H1 (cell line): ENCODE measurements around the gene NOLC1. TPM values are rescaled to one million over a fixed set of nuclear protein-coding genes. Genes with fewer than 3 reads are reported as not detected.

Source experiments
- CTCF ChIA-PET: fragments of 300-600 bp; sonication (Branson Sonifier 250); formaldehyde crosslinking; loops from one replicate; lab custom pipeline; 2021; ENCODE audit not compliant: partially characterized antibody; lab: Charles Lee
- POLR2A ChIA-PET: fragments of 300-600 bp; sonication (Branson Sonifier 250); formaldehyde crosslinking; loops from one replicate; lab custom pipeline; 2021; ENCODE audit warnings: inconsistent platforms; ENCODE audit not compliant: partially characterized antibody; lab: Charles Lee
- DNase-seq, 2 experiments: peaks; one replicate each; pipeline versions ENCODE4 v3.0.0 to v3.0.0-alpha.2; 2010 to 2022; ENCODE audit warnings: low spot score in 2 of 2, low read depth in 1 of 2, mixed read lengths in 1 of 2
- FAIRE-seq: peaks from 2 replicates; lab custom pipeline; 2011; peaks lifted over from hg19 to GRCh38; lab: Jason Lieb, UNC
- H2AFZ ChIP-seq: 2 replicates; pipeline ENCODE4 v1.8.1; 2012; ENCODE audit warnings: low read length, inconsistent platforms
- H2AK5ac ChIP-seq: 2 replicates; pipeline ENCODE4 v1.6.1; 2013; ENCODE audit warnings: low read depth, low read length
- H2BK120ac ChIP-seq: replicated peaks from 2 replicates; pipeline ENCODE3; 2013; ENCODE audit warnings: low read depth, low read length, inconsistent platforms
- H2BK12ac ChIP-seq: 2 replicates; pipeline ENCODE4 v1.6.1; 2013; ENCODE audit warnings: low read depth, low read length
- H2BK15ac ChIP-seq: 2 replicates; pipeline ENCODE4 v1.6.1; 2013; ENCODE audit warnings: low read length
- H2BK20ac ChIP-seq: 2 replicates; pipeline ENCODE4 v1.6.1; 2013; ENCODE audit warnings: low read length
- H2BK5ac ChIP-seq: 2 replicates; pipeline ENCODE4 v1.6.1; 2013; ENCODE audit warnings: low read depth, low read length
- H3K14ac ChIP-seq: 2 replicates; pipeline ENCODE4 v1.6.1; 2013; ENCODE audit warnings: inconsistent platforms; ENCODE audit not compliant: insufficient read length
- H3K18ac ChIP-seq: 2 replicates; pipeline ENCODE4 v1.6.1; 2013; ENCODE audit warnings: low read length; ENCODE audit errors: extremely low read depth
- H3K23ac ChIP-seq: 2 replicates; pipeline ENCODE4 v1.6.1; 2013; ENCODE audit warnings: inconsistent platforms; ENCODE audit not compliant: insufficient read length
- H3K23me2 ChIP-seq: 2 replicates; pipeline ENCODE4 v1.6.1; 2013; ENCODE audit warnings: low read depth, low read length
- H3K27ac ChIP-seq: 2 replicates; pipeline ENCODE4 v1.6.1; 2011; ENCODE audit warnings: low read depth, low read length, inconsistent platforms
- H3K27me3 ChIP-seq, 4 experiments: replicated peaks in 1 of 4; 1 replicate in 1 of 4; 2 replicates in 3 of 4; pipeline versions ENCODE4 v1.6.1 to v1.8.1; 2011 to 2013; ENCODE audit warnings: low read length in 3 of 4, mild to moderate bottlenecking in 3 of 4, inconsistent platforms in 2 of 4, mixed read lengths in 2 of 4, moderate library complexity in 1 of 4; ENCODE audit not compliant: control insufficient read depth in 3 of 4, insufficient read depth in 3 of 4; ENCODE audit errors: extremely low read depth in 1 of 4
- H3K36me3 ChIP-seq, 4 experiments: 2 replicates each; pipeline versions ENCODE4 v1.6.1 to v1.8.1; 2011 to 2013; ENCODE audit warnings: mild to moderate bottlenecking in 4 of 4, low read length in 3 of 4, moderate library complexity in 2 of 4, control low read depth in 1 of 4, inconsistent platforms in 1 of 4; ENCODE audit not compliant: insufficient read depth in 4 of 4, control insufficient read depth in 2 of 4
- H3K4ac ChIP-seq: replicated peaks from 2 replicates; pipeline ENCODE3; 2013; ENCODE audit warnings: low read length, low read depth, mixed read lengths, inconsistent platforms; ENCODE audit not compliant: insufficient read length
- H3K4me1 ChIP-seq, 4 experiments: replicated peaks in 1 of 4; 1 replicate in 1 of 4; 2 replicates in 3 of 4; pipeline versions ENCODE4 v1.6.1 to v1.8.1; 2011 to 2013; ENCODE audit warnings: low read length in 3 of 4, inconsistent platforms in 2 of 4, mixed read lengths in 1 of 4; ENCODE audit not compliant: insufficient read depth in 4 of 4, control insufficient read depth in 3 of 4
- H3K4me2 ChIP-seq, 2 experiments: 2 replicates each; pipeline versions ENCODE4 v1.6.1 to v1.8.1; 2011 to 2013; ENCODE audit warnings: low read depth in 2 of 2, low read length in 2 of 2, control low read depth in 1 of 2, inconsistent platforms in 1 of 2, mild to moderate bottlenecking in 1 of 2; ENCODE audit not compliant: insufficient read depth in 1 of 2
- H3K4me3 ChIP-seq, 4 experiments: fragments of 200-600, 300-600 bp in 1 of 4; sonication (generic), shearing (Covaris generic), sonication (Bioruptor Twin) in 1 of 4; 2 replicates each; pipeline versions ENCODE4 v1.5.1 to v1.8.1; 2011 to 2016; ENCODE audit warnings: low read length in 4 of 4, low read depth in 3 of 4, control low read depth in 2 of 4, inconsistent platforms in 2 of 4, mild to moderate bottlenecking in 2 of 4, mixed read lengths in 1 of 4, moderate library complexity in 1 of 4; ENCODE audit not compliant: insufficient read depth in 2 of 4; ENCODE audit errors: extremely low read depth in 1 of 4
- H3K56ac ChIP-seq: replicated peaks from 2 replicates; pipeline ENCODE3; 2013; ENCODE audit warnings: low read depth, mild to moderate bottlenecking, mixed read lengths, low read length, inconsistent platforms; ENCODE audit not compliant: insufficient read length
- H3K79me1 ChIP-seq: 2 replicates; pipeline ENCODE4 v1.6.1; 2013; ENCODE audit warnings: low read depth, low read length, control low read depth
- H3K79me2 ChIP-seq, 2 experiments: 2 replicates each; pipeline versions ENCODE4 v1.6.1 to v1.8.1; 2012 to 2013; ENCODE audit warnings: low read length in 2 of 2, mild to moderate bottlenecking in 2 of 2, inconsistent platforms in 1 of 2; ENCODE audit not compliant: insufficient read depth in 2 of 2, control insufficient read depth in 1 of 2
- H3K9ac ChIP-seq, 4 experiments: replicated peaks in 1 of 4; 1 replicate in 1 of 4; 2 replicates in 3 of 4; pipeline versions ENCODE4 v1.6.1 to v1.8.1; 2011 to 2013; ENCODE audit warnings: low read depth in 3 of 4, low read length in 3 of 4, control low read depth in 2 of 4, mild to moderate bottlenecking in 2 of 4, moderate library complexity in 2 of 4, inconsistent platforms in 1 of 4; ENCODE audit errors: extremely low read depth in 1 of 4
- H3K9me3 ChIP-seq, 2 experiments: 2 replicates each; pipeline versions ENCODE4 v1.6.1 to v1.8.1; 2012 to 2013; ENCODE audit warnings: mild to moderate bottlenecking in 2 of 2, moderate library complexity in 2 of 2, control low read depth in 1 of 2, inconsistent platforms in 1 of 2, low read depth in 1 of 2, low read length in 1 of 2, mixed read lengths in 1 of 2; ENCODE audit not compliant: insufficient read depth in 2 of 2
- H4K20me1 ChIP-seq, 2 experiments: replicated peaks in 1 of 2; 2 replicates each; pipeline versions ENCODE3 to v1.8.1; 2011 to 2013; ENCODE audit warnings: inconsistent platforms in 2 of 2, low read length in 2 of 2, mild to moderate bottlenecking in 1 of 2; ENCODE audit not compliant: insufficient read depth in 2 of 2, control insufficient read depth in 1 of 2
- H4K5ac ChIP-seq: 2 replicates; pipeline ENCODE4 v1.6.1; 2013; ENCODE audit warnings: low read length, low read depth, mixed read lengths, inconsistent platforms; ENCODE audit not compliant: insufficient read length
- H4K8ac ChIP-seq: 2 replicates; pipeline ENCODE4 v1.8.0; 2013; ENCODE audit warnings: mild to moderate bottlenecking, moderate library complexity, low read length, inconsistent platforms; ENCODE audit not compliant: insufficient read depth; ENCODE audit errors: extremely low read depth
- H4K91ac ChIP-seq: replicated peaks from 2 replicates; pipeline ENCODE3; 2013; ENCODE audit warnings: low read length, mixed read lengths, inconsistent platforms; ENCODE audit not compliant: insufficient read length
- BCL11A ChIP-seq, 2 experiments: IDR thresholded peaks; one replicate each; pipeline ENCODE4 v1.6.1; 2011; ENCODE audit warnings: low read depth in 2 of 2, low read length in 2 of 2, mild to moderate bottlenecking in 2 of 2
- CBX5 ChIP-seq: fragments of 300-800, 300-1000 bp; sonication (generic); IDR thresholded peaks from 2 replicates; pipeline ENCODE4 v1.7.1; 2016; ENCODE audit warnings: antibody characterized with exemption, low read length, low read depth
- CBX8 ChIP-seq: fragments of 300-800, 300-1000 bp; sonication (generic); IDR thresholded peaks from 2 replicates; pipeline ENCODE4 v1.7.1; 2016; ENCODE audit warnings: low read depth, low read length, borderline replicate concordance
- CHD2 ChIP-seq: IDR thresholded peaks from 2 replicates; pipeline ENCODE4 v1.6.1; 2012; ENCODE audit warnings: low read length, improper control_type of control experiment
- CTBP2 ChIP-seq: IDR thresholded peaks from 2 replicates; pipeline ENCODE4 v1.7.0; 2011; ENCODE audit warnings: borderline replicate concordance, mild to moderate bottlenecking, moderate library complexity, mixed read lengths, low read length; ENCODE audit not compliant: insufficient read depth, insufficient read length
- EZH2 ChIP-seq: fragments of 200-600 bp; sonication (generic); IDR thresholded peaks from 2 replicates; pipeline ENCODE4 v1.7.1; 2012; ENCODE audit warnings: low read depth, mild to moderate bottlenecking, moderate library complexity, low read length, inconsistent platforms; ENCODE audit not compliant: severe bottlenecking
- GTF2F1 ChIP-seq: IDR thresholded peaks from 2 replicates; pipeline ENCODE4 v1.6.1; 2012; ENCODE audit warnings: low read depth, low read length, improper control_type of control experiment, borderline replicate concordance
- KDM4A ChIP-seq: IDR thresholded peaks from one replicate; pipeline ENCODE4 v1.7.1; 2012; ENCODE audit warnings: low read depth, mild to moderate bottlenecking, moderate library complexity, low read length, inconsistent platforms; ENCODE audit not compliant: severe bottlenecking
- SIN3A ChIP-seq, 2 experiments: IDR thresholded peaks in 1 of 2; conservative IDR thresholded peaks in 1 of 2; 2 replicates each; pipeline ENCODE4 v1.6.1; 2011 to 2012; ENCODE audit warnings: low read length in 2 of 2, improper control_type of control experiment in 1 of 2, low read depth in 1 of 2, mild to moderate bottlenecking in 1 of 2
- SIX5 ChIP-seq: IDR thresholded peaks from 2 replicates; pipeline ENCODE4 v1.6.1; 2011; ENCODE audit warnings: mild to moderate bottlenecking, low read depth, low read length
- SP4 ChIP-seq: IDR thresholded peaks from 2 replicates; pipeline ENCODE4 v1.6.1; 2012; ENCODE audit warnings: low read length, inconsistent platforms
- whole genome bisulfite sequencing, 2 experiments: shearing (Covaris generic) in 1 of 2; methylation state at CpG; one replicate each; pipeline versions ENCODE4 v1.1.6 to v1.1.7; 2013 to 2015; ENCODE audit warnings: low lambda C conversion rate in 2 of 2, mixed read lengths in 2 of 2, inconsistent platforms in 1 of 2, low coverage in 1 of 2, missing lambda C conversion rate in 1 of 2; ENCODE audit not compliant: insufficient replicate concordance in 2 of 2, insufficient coverage in 1 of 2, insufficient read length in 1 of 2; ENCODE audit errors: extremely low coverage in 1 of 2, missing lambda C conversion rate in 1 of 2; 5-methylcytosine and 5-hydroxymethylcytosine counted together
- polyA plus RNA-seq, 7 experiments: library from polyadenylated mRNA; depleted of rRNA in 3 of 7; stranded (reverse) in 5 of 7; unstranded in 2 of 7; fragments of >200 nt in 5 of 7; fragments of 200-250 nt in 2 of 7; gene quantifications; 1 replicate in 5 of 7; 2 replicates in 1 of 7; 4 replicates in 1 of 7; pipeline versions ENCODE4 v1.2.1 to v1.2.3, GENCODE V29; 2011 to 2013; ENCODE audit warnings: missing spikeins in 2 of 7, mixed read lengths in 2 of 7
- total RNA-seq: library from RNA; stranded (reverse); fragmentation: NEBNext Ultra II Directional; extraction: Animal tissue kit (Norgen Biotek cat#: 25700); gene quantifications from 2 replicates; pipeline ENCODE4 v1.2.1, GENCODE V29; 2021

Gene NOLC1
- total and polyA plus RNA-seq, 2 of the 8 experiments (the other 6 are each of a cell fraction or from before 2014, with no cell fraction given): 86.3 to 191 TPM

DNA sequence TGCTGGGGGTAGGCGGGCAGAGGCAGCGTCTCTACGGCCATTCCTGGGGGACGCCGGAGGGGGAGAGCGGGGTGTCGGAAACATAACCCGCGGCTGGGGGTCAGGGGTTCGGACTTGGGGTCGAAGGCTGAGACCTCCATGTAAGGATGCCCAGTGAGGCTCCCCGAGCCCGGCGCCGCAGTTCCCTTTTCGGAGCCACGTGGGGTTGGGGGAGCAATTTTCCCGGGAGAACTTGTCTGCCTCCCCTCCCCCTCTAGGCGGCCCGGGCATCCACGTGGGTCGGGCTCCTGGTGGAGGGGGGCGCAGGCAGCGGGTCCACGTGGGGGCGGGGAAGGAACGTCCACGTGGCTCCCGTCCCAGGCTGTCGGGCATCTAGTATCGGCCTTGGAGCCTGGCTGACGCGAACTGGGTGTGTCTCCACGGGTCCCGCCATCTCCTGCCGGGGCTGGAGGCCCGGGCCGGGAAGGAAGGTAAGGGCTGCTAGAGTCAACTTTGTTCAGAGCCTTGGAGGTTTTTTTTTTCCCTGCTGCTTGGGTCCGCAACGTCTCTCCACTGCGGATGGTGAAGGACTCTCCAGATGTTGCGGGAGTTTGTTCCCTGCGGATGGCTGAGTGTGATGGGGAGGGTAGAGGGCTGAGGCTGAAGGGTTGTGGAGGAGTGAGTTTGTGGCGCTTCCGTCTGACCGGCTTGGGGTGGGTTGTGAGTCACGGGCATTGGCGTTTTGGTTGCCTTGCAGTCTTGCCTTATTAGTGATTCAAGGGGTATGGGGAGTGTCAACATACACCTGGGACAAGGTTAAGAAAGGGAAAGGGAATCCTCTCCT, 18.6 kb upstream of the NOLC1 start:
- ChIA-PET CTCF (no interaction called here), POLR2A (interaction anchor here (1.4 to 20.0 kb wide), 4 partner anchors 11 to 66 kb away, joined by 3 to 408 read pairs (median 12); partner anchors contain the start of gene NOLC1)
- FAIRE-seq: no peak
- H3K9ac ChIP-seq: peak overlapping the region; percentile 97 to 98 (median 98)
- peak overlapping the region; percentile 98 for H3K18ac ChIP-seq
- peaks cover 39 to 57% of the 10 kb centered on the region in 2 experiments for H3K79me2 ChIP-seq
- no peak overlapping the region for H2BK20ac ChIP-seq
- H3K4me3 ChIP-seq: peak overlapping the region; percentile 75 to 95 (median 86)
- peak overlapping the region; percentile 88; the same call in 1 of the 2 replicates for H2AK5ac ChIP-seq
- WGBS, 2 experiments: 2% methylated on average over 32 of the region's 48 CpGs; no CpG with 5 or more reads in 1 of the 2 experiments
- H3K36me3 ChIP-seq: peaks cover 9 to 14% (median 11%) of the 10 kb centered on the region in 4 experiments
- H2BK15ac ChIP-seq: no peak overlapping the region
- H3K56ac ChIP-seq: peak overlapping the region; percentile 92
- H3K27me3 ChIP-seq: no peaks in the 10 kb centered on the region
- no peak overlapping the region for H3K23ac ChIP-seq
- H3K4ac ChIP-seq: peak overlapping the region; percentile 85
- H2AFZ ChIP-seq: no peak overlapping the region
- DNase-seq: peak in 1 of 2 experiments; percentile 74
- peak overlapping the region; percentile 76 for H4K91ac ChIP-seq
- H3K9me3 ChIP-seq: no peaks in the 10 kb centered on the region
- peak overlapping the region; percentile 92 for H3K27ac ChIP-seq
- H4K20me1 ChIP-seq: peaks cover 24 to 29% of the 10 kb centered on the region in 2 experiments
- peaks cover 11% of the 10 kb centered on the region for H3K79me1 ChIP-seq
- peak overlapping the region; percentile 31 for H2BK120ac ChIP-seq
- H4K8ac ChIP-seq: peak overlapping the region; percentile 99
- H4K5ac ChIP-seq: peak overlapping the region; percentile 79
- peaks cover 0 to 12% (median 3%) of the 10 kb centered on the region in 4 experiments; a peak in 4 of 7 replicates for H3K4me1 ChIP-seq
- H3K4me2 ChIP-seq: peak overlapping the region; percentile 90 to 94
- peak overlapping the region; percentile 33 for H3K14ac ChIP-seq
- peak overlapping the region; percentile 77 for H2BK12ac ChIP-seq
- peak overlapping the region; percentile 92 for H2BK5ac ChIP-seq
- peaks cover 10% of the 10 kb centered on the region; the same call in 1 of the 2 replicates for H3K23me2 ChIP-seq
- TF ChIP-seq EZH2: no peak
- TF ChIP-seq CBX8: no peak
- TF ChIP-seq SIX5: no peak
- no peak for TF ChIP-seq BCL11A (IDR thresholded peaks at IDR 0.05; ENCODE audit: low read depth in 2 of 2, low read length in 2 of 2)
- TF ChIP-seq CHD2: no peak
- TF ChIP-seq SP4: 0 out of 2 replicates have a peak, but pooled peaks have one; percentile 4
- TF ChIP-seq GTF2F1: no peak
- TF ChIP-seq KDM4A: no peak
- 0 out of 4 replicates have a peak, but pooled peaks have one; percentile 34 to 46 for TF ChIP-seq SIN3A (conservative IDR thresholded peaks at IDR 0.05 in 1 of 2, IDR thresholded peaks at IDR 0.05 in 1 of 2; ENCODE audit: low read depth in 1 of 2, low read length in 2 of 2)
- TF ChIP-seq CTBP2: no peak
- TF ChIP-seq CBX5: no peak
